ENCODE data around the gene PDSS2. TPM values are rescaled to one million over a fixed set of nuclear protein-coding genes. Genes with fewer than 3 reads are reported as not detected.

PDSS2 gene
- total and polyA plus RNA-seq, 2 of the 4 experiments (the other 2 are of a cell fraction): 8.6 to 9.2 TPM

- TF ChIP-seq, protein P1, sequence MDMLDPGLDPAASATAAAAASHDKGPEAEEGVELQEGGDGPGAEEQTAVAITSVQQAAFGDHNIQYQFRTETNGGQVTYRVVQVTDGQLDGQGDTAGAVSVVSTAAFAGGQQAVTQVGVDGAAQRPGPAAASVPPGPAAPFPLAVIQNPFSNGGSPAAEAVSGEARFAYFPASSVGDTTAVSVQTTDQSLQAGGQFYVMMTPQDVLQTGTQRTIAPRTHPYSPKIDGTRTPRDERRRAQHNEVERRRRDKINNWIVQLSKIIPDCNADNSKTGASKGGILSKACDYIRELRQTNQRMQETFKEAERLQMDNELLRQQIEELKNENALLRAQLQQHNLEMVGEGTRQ (IDR thresholded peaks at IDR 0.05; ENCODE audit: low read depth, low read length): no peak
Measured at GRCh38 chr6:107108201-107108890, 351.0 kb downstream of the PDSS2 start (continued).

DNA sequence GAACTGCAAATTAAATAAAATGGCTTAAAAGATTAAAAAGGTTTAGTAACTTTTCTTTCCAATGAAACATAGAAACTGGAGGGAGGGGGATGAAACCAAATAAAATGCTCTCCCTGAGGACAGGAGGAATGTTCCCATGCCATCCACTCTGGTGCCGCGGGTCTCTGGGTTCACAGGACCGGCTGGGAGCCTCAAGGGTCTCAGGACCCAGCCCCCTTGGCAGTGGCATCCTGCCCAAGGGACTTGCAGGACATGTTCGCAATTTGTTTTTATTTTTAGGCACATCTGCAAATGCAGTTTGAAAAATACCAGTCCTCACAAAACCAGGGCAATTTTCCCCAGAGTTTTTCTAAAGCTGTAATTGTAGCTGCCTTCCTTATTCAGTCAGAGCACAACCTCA is 351.6 kb downstream of the PDSS2 start:
- TF ChIP-seq BHLHE40 (IDR thresholded peaks at IDR 0.05; ENCODE audit: low read depth, low read length) (no peak), FOS (IDR thresholded peaks at IDR 0.05; ENCODE audit: low read depth, low read length) (no peak), NFE2L2 (IDR thresholded peaks at IDR 0.05; ENCODE audit: low read depth, low read length) (no peak), RCOR1 (IDR thresholded peaks at IDR 0.05; ENCODE audit: insufficient replicate concordance, low read length) (no peak), RFX5 (IDR thresholded peaks at IDR 0.05; ENCODE audit: low read depth, low read length) (no peak)
- Histone ChIP-seq H3K79me1 (ENCODE audit: low read depth in 1 of 2, low read length in 2 of 2) (no peaks in the 10 kb centered on the region), H3K56ac (ENCODE audit: extremely low read depth, insufficient read depth, low read length) (no peak overlapping the region), H4K8ac (ENCODE audit: low read depth in 2 of 2, low read length in 2 of 2) (no peak overlapping the region), H2BK15ac (ENCODE audit: low read depth, low read length) (no peak overlapping the region), H3K14ac (replicated peaks; ENCODE audit: low read depth, low read length) (no peak overlapping the region), H2AK5ac (ENCODE audit: low read depth, low read length) (no peak overlapping the region), H2AFZ (replicated peaks; ENCODE audit: low read length, poor library complexity) (no peak overlapping the region), H3K9me3 (ENCODE audit: control insufficient read depth, insufficient read depth, low read length) (no peaks in the 10 kb centered on the region), H3K9ac (ENCODE audit: low read depth, low read length) (no peak overlapping the region), H3K9me1 (ENCODE audit: insufficient read depth, low read length) (no peaks in the 10 kb centered on the region), H4K91ac (ENCODE audit: insufficient read depth, low read depth, low read length) (no peak overlapping the region), H2AK9ac (replicated peaks; ENCODE audit: low read depth, low read length, poor library complexity) (no peak overlapping the region), H3K18ac (ENCODE audit: low read depth, low read length) (no peak overlapping the region), H3K4me3 (ENCODE audit: insufficient read depth, low read depth, low read length) (no peak overlapping the region), H3K4me1 (ENCODE audit: control insufficient read depth, insufficient read depth, low read length) (no peaks in the 10 kb centered on the region), H2BK5ac (ENCODE audit: low read depth, low read length, poor library complexity, severe bottlenecking) (no peak overlapping the region), H3K36me3 (ENCODE audit: control insufficient read depth, insufficient read depth, low read length) (no peaks in the 10 kb centered on the region), H3K4ac (ENCODE audit: low read depth, low read length) (no peak overlapping the region), H3K23ac (ENCODE audit: low read depth, low read length) (no peak overlapping the region), H4K20me1 (ENCODE audit: insufficient read depth, low read length) (no peaks in the 10 kb centered on the region), H3K27ac (ENCODE audit: insufficient read depth, low read length) (no peak overlapping the region), H3K4me2 (ENCODE audit: low read depth, low read length) (no peak overlapping the region), H2BK120ac (ENCODE audit: low read depth, low read length) (no peak overlapping the region), H3K27me3 (ENCODE audit: control insufficient read depth, insufficient read depth, low read length) (no peaks in the 10 kb centered on the region), H4K5ac (ENCODE audit: low read depth, low read length) (no peak overlapping the region), H2BK20ac (ENCODE audit: low read depth, low read length) (no peak overlapping the region)
- intact Hi-C loops (cut with micrococcal nuclease): no loop called here
- in situ Hi-C loops (cut with MboI; ENCODE audit: low sequenced_read_pairs): no loop called here
- ChIA-PET POLR2A (ENCODE audit: unreplicated experiment) (no interaction called here), CTCF (no interaction called here)
- no peak for DNase-seq
- BruUV-seq (replicated peaks): no TSS peak
- ATAC-seq (ENCODE audit: low read depth): no peak
- WGBS, 2 experiments (ENCODE audit: extremely low coverage in 2 of 2, insufficient read length in 1 of 2): 78% methylated on average over 3 of the region's 4 CpGs; no CpG with 5 or more reads in 1 of the 2 experiments
- dilution Hi-C loops (cut with HindIII; ENCODE audit: low sequenced_read_pairs, unreplicated experiment): no loop called here

Measured in IMR-90 (cell line).